Left lung (tissue), 10 donors: Measurements from ENCODE around the gene HOXB1. TPM values are rescaled to one million over a fixed set of nuclear protein-coding genes. Genes with fewer than 3 reads are reported as not detected.
A peak's percentile ranks its signal among the peaks of the same experiment; 100 is the strongest.

Experiments
- ATAC-seq: fragments of 200-7000 bp; cut with Tn5 transposase; one replicate; pipeline ENCODE4 v1.9.1; 2020; ENCODE audit warnings: moderate library complexity
- DNase-seq, 4 donors: peaks; one replicate each; pipeline ENCODE4 v3.0.0-alpha.2; 2013 to 2020
- H3K27ac ChIP-seq, 2 donors: fragments of 200-600 bp; sonication (generic) in 1 of 2; one replicate each; pipeline versions ENCODE4 v1.5.0 to v1.8.0; 2020 to 2021
- H3K27me3 ChIP-seq, 2 donors: fragments of 200-600 bp; sonication (generic) in 1 of 2; one replicate each; pipeline versions ENCODE4 v1.5.0 to v1.8.0; 2020 to 2021
- H3K36me3 ChIP-seq, 2 donors: fragments of 200-600 bp; sonication (generic) in 1 of 2; one replicate each; pipeline versions ENCODE4 v1.5.0 to v1.8.0; 2020 to 2021
- H3K4me1 ChIP-seq, 2 donors: fragments of 200-600 bp; one replicate each; pipeline ENCODE4 v1.8.0; 2021
- H3K4me3 ChIP-seq, 2 donors: fragments of 200-600 bp; sonication (generic) in 1 of 2; one replicate each; pipeline versions ENCODE4 v1.5.0 to v1.8.0; 2020 to 2021; ENCODE audit warnings: mild to moderate bottlenecking in 1 of 2
- H3K9me3 ChIP-seq, 2 donors: fragments of 200-600 bp; sonication (generic) in 1 of 2; one replicate each; pipeline versions ENCODE4 v1.5.0 to v1.8.0; 2020 to 2021
- intact Hi-C, 2 donors: fragments of 100-400 bp; cut with DNase I; formaldehyde crosslinking; loops; one replicate each; pipeline versions ENCODE4 v1.11.2 to v1.14.2; 2022
- polyA plus RNA-seq, 6 donors: library from polyadenylated mRNA; unstranded; fragments of 120-200 nt; gene quantifications; one replicate each; pipeline ENCODE4 v1.2.1, GENCODE V29; 2013; ENCODE audit not compliant: insufficient read length in 6 of 6
- total RNA-seq, 2 donors: library from RNA; stranded (reverse); fragmentation: NEBNext Ultra II Directional; extraction: Animal tissue kit (Norgen Biotek cat#: 25700); gene quantifications; one replicate each; pipeline ENCODE4 v1.2.1, GENCODE V29; 2021
- TF ChIP-seq, protein P1 (sequence below), 2 donors: fragments of 200-600 bp; sonication (generic) in 1 of 2; IDR thresholded peaks; one replicate each; pipeline versions ENCODE4 v1.5.0 to v1.8.0; 2021; ENCODE audit warnings: antibody characterized with exemption in 2 of 2
- donor health status: DM: no; HTN: yes; CAD: no.
- donor health status: DM: no; HTN: no; CAD: no.

HOXB1 gene
- total and polyA plus RNA-seq, 8 donors, result 0.09 to 0.39 (median 0.10) TPM; not detected in 3

DNA sequence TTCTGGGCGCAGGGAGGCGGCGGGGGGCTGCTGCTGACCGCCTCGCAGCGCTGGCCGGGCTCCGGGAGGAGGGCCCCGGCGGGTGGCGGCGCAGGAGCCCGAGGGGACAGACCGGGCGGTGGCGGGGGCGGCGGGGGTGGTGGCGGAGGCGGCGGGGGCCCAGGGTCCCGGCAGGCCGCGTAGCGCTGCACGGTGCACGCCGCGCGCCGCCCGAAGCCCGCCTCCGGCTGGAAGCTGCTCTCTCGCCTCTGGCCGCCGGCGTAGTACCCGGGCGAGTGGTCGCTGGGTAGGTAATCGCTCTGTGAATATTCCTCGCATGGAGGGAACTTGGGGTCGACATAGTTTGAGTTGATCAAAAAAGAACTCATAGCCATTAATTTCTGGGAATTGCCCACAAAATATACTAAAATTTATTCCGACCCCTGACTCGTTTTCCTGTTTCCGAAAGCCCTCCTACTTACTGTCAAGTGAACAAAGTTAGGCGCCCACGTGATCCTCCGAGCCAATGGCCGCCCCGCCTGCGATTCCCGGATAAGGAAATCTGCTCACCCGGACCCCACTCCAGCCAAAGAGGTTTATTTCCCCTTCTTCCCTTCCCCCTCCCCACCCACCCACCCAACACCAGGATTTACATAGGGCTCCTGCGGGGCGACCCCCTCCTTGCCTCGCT lies 47.3 kb upstream of the HOXB1 start, which contains the start of gene HOXB4:
Gene HOXB4 (minus strand): TSS at position 405 of the 670 bp plus-strand sequence. CDS start 31 bp downstream, at position 374.
- H3K36me3 ChIP-seq, result no peaks in the 10 kb centered on the region
- H3K4me3 ChIP-seq, result peak within 1 kb of the TSS; percentile 29 to 46
- H3K4me1 ChIP-seq, result peaks cover 3 to 46% of the 10 kb centered on the region in 2 donors
- no peaks in the 10 kb centered on the region for H3K9me3 ChIP-seq
- intact Hi-C loops, result no loop called here
- peaks cover 64 to 100% of the 10 kb centered on the region in 2 donors for H3K27me3 ChIP-seq
- DNase-seq, result peak in 3 of 4 donors; percentile 86 to 90 (median 87)
- TF ChIP-seq, protein P1, sequence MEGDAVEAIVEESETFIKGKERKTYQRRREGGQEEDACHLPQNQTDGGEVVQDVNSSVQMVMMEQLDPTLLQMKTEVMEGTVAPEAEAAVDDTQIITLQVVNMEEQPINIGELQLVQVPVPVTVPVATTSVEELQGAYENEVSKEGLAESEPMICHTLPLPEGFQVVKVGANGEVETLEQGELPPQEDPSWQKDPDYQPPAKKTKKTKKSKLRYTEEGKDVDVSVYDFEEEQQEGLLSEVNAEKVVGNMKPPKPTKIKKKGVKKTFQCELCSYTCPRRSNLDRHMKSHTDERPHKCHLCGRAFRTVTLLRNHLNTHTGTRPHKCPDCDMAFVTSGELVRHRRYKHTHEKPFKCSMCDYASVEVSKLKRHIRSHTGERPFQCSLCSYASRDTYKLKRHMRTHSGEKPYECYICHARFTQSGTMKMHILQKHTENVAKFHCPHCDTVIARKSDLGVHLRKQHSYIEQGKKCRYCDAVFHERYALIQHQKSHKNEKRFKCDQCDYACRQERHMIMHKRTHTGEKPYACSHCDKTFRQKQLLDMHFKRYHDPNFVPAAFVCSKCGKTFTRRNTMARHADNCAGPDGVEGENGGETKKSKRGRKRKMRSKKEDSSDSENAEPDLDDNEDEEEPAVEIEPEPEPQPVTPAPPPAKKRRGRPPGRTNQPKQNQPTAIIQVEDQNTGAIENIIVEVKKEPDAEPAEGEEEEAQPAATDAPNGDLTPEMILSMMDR (IDR thresholded peaks at IDR 0.05), result no peak
- H3K27ac ChIP-seq, result peak within 1 kb of the TSS; percentile 72 to 95
- peak; percentile 56 for ATAC-seq

DNA sequence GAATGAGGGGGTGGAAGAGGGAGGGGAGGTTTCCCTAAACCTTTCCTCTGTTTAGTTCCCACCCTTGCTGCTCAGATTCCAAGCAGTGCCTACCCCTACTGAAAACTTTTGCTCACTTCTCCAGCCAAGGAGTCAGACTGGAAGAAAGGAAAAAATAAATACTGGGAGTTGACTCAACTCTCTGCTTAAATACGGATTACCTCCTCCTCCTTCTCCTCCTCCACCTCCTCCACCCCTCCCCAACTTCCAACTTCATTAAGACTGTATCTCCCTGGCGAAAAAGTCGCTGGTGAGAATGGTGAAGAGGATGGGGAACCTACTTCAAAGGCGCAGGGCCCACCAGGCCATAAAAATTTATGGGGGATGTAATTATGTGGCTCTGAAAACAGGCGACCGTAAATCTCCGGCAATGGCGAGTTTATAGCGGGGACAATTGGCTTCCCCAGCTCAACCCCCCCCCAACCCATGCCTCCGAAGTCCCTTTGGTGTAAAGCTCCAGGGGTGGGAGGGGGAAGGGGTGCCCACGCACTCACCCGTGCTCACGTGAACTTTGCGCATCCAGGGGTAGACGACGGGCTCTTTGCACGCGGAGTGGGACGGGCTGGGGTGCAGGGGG lies 46.6 kb upstream of the HOXB1 start:
- H3K27ac ChIP-seq, result peak overlapping the region; percentile 72 to 95

DNA sequence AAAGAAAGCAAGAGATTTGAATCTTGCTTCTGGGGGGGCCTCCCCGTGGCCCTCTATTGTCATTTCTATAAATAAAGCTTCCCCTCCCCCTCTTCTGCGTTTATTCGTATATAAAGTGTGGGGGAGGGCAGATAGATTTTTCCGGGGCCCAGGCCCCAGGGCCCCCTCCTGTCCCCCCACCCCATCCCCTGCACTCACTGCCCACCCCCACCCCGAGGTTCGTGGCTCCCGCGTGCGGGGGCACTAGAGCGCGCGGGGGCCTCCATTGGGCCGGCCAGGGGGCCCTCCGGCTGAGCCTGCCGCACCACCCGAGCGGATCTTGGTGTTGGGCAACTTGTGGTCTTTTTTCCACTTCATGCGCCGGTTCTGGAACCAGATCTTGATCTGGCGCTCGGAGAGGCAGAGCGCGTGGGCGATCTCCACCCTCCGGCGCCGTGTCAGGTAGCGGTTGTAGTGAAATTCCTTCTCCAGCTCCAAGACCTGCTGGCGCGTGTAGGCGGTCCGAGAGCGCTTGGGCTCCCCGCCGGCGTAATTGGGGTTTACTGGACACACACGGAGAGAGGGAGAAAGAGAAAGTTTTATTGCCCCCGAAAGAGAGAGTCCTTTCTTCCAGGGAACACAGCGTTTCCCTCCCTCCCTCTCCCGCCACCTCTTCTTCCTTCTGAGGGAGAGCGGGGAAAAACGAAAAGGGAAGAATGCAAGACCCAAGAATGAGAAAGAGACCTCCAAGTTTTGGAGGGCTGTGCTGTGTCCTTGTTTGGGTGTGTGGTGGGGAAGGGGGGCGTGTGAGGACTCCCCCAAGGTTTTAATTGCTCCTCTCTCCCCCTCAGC lies 45.9 kb upstream of the HOXB1 start:
- H3K27ac ChIP-seq, result peak overlapping the region; percentile 72 to 95
- no peak for ATAC-seq
- intact Hi-C loops, result no loop called here
- H3K9me3 ChIP-seq, result no peaks in the 10 kb centered on the region
- no peak for DNase-seq
- peaks cover 3 to 34% of the 10 kb centered on the region in 2 donors for H3K4me1 ChIP-seq
- TF ChIP-seq, protein P1 (IDR thresholded peaks at IDR 0.05), result no peak
- peaks cover 55 to 100% of the 10 kb centered on the region in 2 donors for H3K27me3 ChIP-seq
- peak overlapping the region; percentile 29 to 46 for H3K4me3 ChIP-seq
- H3K36me3 ChIP-seq, result no peaks in the 10 kb centered on the region

More for the DNA sequence above, 46.6 kb upstream of the HOXB1 start:
- DNase-seq (no peak), ATAC-seq (no peak)
- Histone ChIP-seq H3K27me3 (peaks cover 62 to 100% of the 10 kb centered on the region in 2 donors), H3K4me3 (peak overlapping the region; percentile 29 to 46), H3K9me3 (no peaks in the 10 kb centered on the region), H3K4me1 (peaks cover 3 to 42% of the 10 kb centered on the region in 2 donors), H3K36me3 (no peaks in the 10 kb centered on the region)
- intact Hi-C loops, result no loop called here
- TF ChIP-seq, protein P1 (IDR thresholded peaks at IDR 0.05), result no peak

DNA sequence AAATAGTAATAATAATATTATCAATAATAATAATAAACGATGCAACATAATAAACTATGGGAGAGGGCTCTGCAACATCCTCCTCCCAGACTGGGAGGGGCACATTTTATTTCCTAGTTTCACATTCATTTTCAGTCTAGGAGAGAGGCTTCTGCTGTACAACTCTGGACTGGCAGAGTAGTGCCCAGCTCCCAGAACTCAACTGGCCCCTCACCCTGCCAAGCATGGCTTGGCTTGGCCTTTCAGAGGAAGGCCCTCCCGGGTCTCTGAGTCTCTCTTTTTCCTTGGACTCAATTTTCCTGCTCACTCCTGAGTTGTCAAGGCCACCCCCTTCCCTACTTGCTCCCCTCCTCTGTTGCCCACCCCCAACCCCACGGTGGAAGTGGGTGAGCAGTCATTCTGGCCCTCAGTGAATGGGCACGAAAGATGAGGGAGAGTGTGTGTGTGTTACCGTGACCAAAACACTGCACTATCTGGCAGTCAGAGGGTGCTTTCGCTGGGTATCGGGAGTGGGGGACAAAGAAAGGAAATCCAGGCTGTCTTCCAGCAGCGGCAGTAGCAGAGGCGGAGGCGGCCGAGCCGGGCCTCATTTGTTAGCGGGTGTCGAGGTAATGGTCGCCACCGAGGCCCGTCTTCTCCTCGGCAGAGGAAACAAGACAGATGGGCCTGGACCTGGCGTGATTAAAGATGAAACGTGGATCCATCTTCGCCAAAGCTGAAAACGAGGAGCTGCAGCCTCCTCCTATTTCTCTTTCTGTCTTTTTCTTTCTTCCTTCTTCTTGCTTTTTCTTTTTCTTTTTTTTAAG lies 45.1 kb upstream of the HOXB1 start:
- no peak for DNase-seq
- Histone ChIP-seq H3K27ac (peak overlapping the region; percentile 72 to 95), H3K4me3 (peak overlapping the region in 1 of 2 donors; percentile 46), H3K27me3 (peaks cover 47 to 100% of the 10 kb centered on the region in 2 donors), H3K36me3 (no peaks in the 10 kb centered on the region), H3K4me1 (peaks cover 3 to 31% of the 10 kb centered on the region in 2 donors), H3K9me3 (no peaks in the 10 kb centered on the region)
- no peak for ATAC-seq
- TF ChIP-seq, protein P1 (IDR thresholded peaks at IDR 0.05), result no peak
- intact Hi-C loops, result no loop called here
